Ovary (tissue), 3 donors: Measurements from ENCODE around the gene PRICKLE2.

Experiments used
- CTCF ChIP-seq, 3 donors: fragments of 450-650 bp in 2 of 3; fragments of 200-600 bp in 1 of 3; IDR thresholded peaks; one replicate each; pipeline versions ENCODE4 v1.5.1 to v1.8.0; 2016 to 2022; ENCODE audit warnings: antibody characterized with exemption in 3 of 3, mild to moderate bottlenecking in 1 of 3
- EP300 ChIP-seq: sonication (generic); formaldehyde crosslinking; IDR thresholded peaks from one replicate; pipeline ENCODE4 v1.6.1; 2017; ENCODE audit warnings: antibody characterized with exemption
- donor health status: DM: no; HTN: no; CAD: no.

GRCh38 chr3:64105816-64106215 lies 119.5 kb downstream of the PRICKLE2 start:
- TF ChIP-seq CTCF (IDR thresholded peaks at IDR 0.05) (no peak), EP300 (no peak)
